Central memory CD4-positive, alpha-beta T cell (primary cell): ENCODE measurements around the gene FHDC1.
"Not testable (repeated sequence)": the region's sequence is repeated elsewhere in the genome, so short reads cannot be mapped to it uniquely, and the experiment has no call there.

Source experiments
- DNase-seq: peaks from one replicate; pipeline ENCODE4 v3.0.0; 2022
- total RNA-seq, 3 experiments: gene quantifications; one replicate each; lab custom pipeline; 2026; lab: John Stamatoyannopoulos, UW

FHDC1 gene, protein sequence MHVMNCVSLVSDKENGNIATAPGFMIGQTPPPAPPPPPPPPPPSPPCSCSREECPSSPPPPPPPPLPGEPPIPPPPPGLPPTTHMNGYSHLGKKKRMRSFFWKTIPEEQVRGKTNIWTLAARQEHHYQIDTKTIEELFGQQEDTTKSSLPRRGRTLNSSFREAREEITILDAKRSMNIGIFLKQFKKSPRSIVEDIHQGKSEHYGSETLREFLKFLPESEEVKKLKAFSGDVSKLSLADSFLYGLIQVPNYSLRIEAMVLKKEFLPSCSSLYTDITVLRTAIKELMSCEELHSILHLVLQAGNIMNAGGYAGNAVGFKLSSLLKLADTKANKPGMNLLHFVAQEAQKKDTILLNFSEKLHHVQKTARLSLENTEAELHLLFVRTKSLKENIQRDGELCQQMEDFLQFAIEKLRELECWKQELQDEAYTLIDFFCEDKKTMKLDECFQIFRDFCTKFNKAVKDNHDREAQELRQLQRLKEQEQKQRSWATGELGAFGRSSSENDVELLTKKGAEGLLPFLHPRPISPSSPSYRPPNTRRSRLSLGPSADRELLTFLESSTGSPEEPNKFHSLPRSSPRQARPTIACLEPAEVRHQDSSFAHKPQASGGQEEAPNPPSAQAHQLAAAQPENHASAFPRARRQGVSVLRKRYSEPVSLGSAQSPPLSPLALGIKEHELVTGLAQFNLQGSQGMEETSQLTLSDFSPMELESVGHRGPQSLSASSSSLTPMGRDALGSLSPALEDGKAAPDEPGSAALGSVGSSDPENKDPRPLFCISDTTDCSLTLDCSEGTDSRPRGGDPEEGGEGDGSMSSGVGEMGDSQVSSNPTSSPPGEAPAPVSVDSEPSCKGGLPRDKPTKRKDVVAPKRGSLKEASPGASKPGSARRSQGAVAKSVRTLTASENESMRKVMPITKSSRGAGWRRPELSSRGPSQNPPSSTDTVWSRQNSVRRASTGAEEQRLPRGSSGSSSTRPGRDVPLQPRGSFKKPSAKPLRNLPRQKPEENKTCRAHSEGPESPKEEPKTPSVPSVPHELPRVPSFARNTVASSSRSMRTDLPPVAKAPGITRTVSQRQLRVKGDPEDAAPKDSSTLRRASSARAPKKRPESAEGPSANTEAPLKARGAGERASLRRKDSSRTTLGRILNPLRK
- 0.19 to 0.38 (median 0.28) reads per million in 3 experiments for total RNA-seq

GRCh38 chr4:152935631-152936445 is at the start of gene FHDC1:
FHDC1 (plus strand) TSS chr4:152936323; CDS start chr4:152943058, 6,735 bp downstream.
- DNase-seq, result no peak

DNA sequence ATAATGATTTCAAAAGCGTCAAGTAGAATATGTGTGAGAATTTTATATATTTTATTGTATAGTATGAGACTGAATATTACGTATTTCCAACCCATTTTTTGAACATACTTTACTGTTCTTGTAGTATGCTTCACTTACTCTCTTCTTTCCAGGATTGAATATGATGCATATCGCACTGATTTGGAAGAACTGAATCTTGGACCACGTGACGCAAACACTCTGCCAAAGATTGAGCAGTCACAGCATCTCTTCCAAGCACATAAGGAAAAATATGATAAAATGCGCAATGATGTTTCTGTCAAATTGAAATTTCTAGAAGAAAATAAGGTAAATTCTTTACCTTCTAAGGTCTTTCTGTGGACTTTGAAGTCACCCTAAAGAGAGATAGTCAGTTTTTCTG is 48.1 kb upstream of the FHDC1 start:
- DNase-seq, result no peak

- DNase-seq, result no peak
Measured at GRCh38 chr4:152892974-152893373, 43.1 kb upstream of the FHDC1 start.

GRCh38 chr4:152894673-152895072 is 41.5 kb upstream of the FHDC1 start:
- no peak for DNase-seq

DNA sequence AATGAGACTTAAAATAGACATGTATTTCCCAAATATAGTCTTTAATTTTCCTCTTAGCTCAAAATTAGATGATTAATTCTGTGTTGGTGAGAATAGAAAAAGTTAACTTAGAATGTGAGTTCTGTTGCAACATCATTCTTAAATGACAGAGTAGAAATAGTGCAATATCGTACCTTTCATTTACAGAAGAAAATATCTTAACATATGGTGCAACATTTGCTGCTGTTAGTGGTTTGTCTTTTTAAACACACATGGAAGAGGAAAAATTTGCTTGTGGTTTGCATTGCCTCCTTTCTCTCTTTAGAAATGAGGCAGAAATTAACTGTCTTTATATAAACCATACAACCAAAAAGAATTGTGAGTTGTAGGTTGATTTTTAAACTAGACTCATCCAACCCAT is 39.3 kb upstream of the FHDC1 start:
- DNase-seq, result no peak

DNA sequence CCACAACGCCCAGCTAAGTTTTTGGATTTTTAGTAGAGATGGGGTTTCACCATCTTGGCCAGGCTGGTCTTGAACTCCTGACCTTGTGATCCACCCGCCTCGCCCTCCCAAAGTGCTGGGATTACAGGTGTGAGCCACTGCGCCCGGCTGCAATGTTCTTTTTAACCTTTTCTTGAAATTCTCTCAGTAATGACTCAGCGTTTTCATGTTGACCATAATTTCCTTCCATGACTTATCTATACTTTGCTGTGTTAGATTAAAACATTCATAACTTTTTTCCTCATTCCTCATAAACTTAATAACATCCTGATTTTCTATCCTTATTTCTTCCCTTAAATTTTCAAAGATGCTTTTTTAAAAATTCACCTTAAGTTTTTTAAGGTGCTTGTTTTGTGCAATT is 38.0 kb upstream of the FHDC1 start:
- DNase-seq, result not testable (repeated sequence)

DNA sequence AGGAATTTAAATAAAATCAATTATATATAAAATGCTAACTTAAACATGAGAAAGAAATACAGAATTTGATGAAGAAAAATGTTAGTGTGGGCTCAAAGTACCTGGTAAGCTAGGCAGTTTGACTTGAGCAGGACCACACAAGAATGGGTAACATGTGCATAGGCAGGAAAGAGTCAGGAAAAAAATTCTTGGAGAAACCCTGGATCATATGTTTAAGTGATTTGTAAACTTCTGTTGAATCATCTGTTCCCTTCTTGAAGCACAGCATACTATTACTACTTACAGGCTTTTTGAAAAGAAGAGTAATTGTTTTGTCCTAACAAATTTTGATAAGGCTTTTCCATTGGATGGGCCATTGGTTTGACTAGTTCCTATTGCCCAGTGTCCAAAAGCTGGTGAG is 37.5 kb upstream of the FHDC1 start:
- DNase-seq, result no peak

GRCh38 chr4:152900395-152900794 is 35.7 kb upstream of the FHDC1 start:
- no peak for DNase-seq

DNA sequence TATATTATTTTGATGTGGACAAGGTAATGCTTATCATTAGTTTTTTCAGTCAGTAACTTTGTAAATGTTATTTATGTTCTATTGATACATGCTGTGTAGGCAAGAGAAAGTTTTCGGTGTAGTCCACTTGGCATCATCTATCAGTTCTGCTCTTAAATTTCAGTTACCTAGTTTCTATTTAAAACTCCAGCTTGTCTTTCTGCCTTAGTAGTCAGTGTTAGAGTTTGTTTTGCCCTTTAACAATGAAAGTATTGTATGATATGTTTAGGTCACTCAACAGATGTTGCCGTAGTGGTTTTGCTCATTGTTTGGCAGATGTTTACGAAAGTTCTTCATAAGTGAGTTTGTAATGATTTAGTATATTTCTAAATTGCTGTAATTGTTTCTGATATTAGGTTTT is 34.9 kb upstream of the FHDC1 start:
- no peak for DNase-seq

GRCh38 chr4:152903658-152904057 is 32.5 kb upstream of the FHDC1 start:
- DNase-seq, result no peak

DNA sequence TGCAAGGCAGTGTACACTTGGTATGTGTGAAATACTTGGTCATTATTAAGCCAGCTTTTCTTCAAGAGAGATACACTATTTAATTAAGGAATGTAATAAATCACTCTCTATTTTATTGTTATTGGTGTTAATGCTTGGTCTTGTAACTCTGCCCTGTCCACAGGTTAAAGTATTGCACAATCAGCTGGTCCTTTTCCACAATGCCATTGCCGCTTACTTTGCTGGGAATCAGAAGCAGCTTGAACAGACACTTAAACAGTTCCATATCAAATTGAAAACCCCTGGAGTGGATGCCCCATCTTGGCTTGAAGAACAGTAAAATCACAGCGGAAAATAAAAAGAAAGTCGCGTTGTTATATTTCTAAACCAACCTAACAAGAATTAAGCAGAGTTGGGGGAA is 26.2 kb upstream of the FHDC1 start:
- no peak for DNase-seq

DNA sequence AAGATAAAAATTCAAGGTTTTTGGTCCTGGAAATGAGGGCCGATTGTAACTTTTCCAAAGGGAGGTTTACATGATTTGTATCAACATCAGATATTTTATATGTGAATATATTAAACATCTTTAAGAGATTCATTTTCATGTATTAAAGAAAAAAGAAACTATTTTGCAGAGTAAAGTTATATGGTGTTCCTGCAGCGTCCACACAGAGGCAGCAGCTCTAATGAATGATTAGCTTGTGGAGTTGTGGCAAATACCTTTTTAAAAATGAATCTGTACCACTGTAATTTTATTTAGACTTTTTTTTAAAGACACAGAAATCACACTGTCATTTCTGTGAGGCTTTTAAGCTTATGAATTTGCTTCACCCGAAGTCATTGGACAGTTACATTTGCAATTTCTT is 25.6 kb upstream of the FHDC1 start:
- no peak for DNase-seq

- DNase-seq, result no peak
Measured at GRCh38 chr4:152917543-152918395, 18.4 kb upstream of the FHDC1 start.

- no peak for DNase-seq
Measured at GRCh38 chr4:152919826-152920225, 16.3 kb upstream of the FHDC1 start.

GRCh38 chr4:152920768-152921167 is 15.4 kb upstream of the FHDC1 start:
- DNase-seq, result no peak

DNA sequence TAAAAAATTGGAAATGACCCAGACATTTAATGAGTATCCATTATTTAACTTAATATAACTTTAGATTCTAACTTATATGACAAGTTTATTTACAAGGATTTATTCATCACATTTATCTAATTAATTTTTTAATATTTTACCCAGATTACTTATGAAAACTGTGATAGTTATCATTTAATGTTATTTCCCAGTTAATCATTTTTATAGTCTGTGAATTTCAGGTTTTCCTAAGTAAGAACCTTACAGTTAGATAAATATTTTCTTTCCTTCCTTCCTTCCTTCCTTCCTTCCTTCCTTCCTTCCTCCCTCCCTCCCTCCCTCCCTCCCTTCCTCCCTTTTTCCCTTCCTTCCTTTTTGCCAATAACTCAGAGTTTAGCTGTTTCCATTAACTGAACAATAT is 14.8 kb upstream of the FHDC1 start:
- DNase-seq, result no peak

DNA sequence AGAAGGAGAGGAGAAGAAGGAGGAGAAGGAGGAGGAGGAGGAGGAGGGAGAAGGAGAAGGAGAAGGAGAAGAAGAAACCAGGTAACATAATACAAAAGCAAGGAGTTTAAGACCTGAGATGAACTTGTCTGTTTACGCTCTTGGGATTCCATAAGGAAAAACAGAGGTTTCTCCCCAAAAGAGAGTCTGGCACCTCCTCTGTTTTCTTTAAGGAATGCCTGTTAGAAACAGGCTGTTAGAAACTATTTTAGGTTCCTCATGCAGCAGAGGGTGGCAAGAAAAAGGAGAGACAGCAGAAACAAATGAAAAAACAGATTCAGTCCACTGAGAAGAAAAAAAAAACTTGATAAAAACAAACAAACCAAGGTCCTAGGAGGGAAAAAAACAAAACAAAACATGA is 10.3 kb upstream of the FHDC1 start:
- DNase-seq, result no peak

- DNase-seq, result no peak
Measured at GRCh38 chr4:152926959-152927358, 9.2 kb upstream of the FHDC1 start.

GRCh38 chr4:152927737-152928136 is 8.4 kb upstream of the FHDC1 start:
- no peak for DNase-seq

GRCh38 chr4:152928286-152928685 is 7.8 kb upstream of the FHDC1 start:
- DNase-seq, result no peak

DNA sequence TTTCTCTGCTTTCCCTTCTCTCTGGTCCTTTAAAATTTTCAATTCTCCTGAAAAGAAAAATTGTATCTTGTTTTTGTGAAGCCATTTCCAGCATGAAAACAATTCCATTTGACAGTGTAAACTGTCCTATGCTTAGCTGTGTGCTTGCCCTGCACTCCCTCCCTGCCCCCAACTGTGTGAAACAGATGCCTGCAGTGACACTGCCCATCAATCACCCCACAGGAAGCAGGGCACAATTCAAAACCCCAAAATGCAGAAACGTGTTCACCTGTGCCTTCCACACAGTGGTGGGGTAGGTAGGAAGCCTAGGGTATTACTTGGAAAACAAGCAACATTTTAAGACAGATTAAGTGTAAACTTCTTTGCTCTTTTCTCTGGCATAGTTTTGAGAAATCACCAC is 6.2 kb upstream of the FHDC1 start:
- no peak for DNase-seq
